GM12878 (cell line): ENCODE results near the gene ENTREP3. TPM values are rescaled to one million over a fixed set of nuclear protein-coding genes. Genes with fewer than 3 reads are reported as not detected.

ENCODE experiments used
- ATAC-seq: fragments of 200-7000 bp; cut with Tn5 transposase; 3 replicates; pipeline ENCODE4 v1.9.1; 2020; ENCODE audit warnings: mild to moderate bottlenecking, moderate library complexity
- BruUV-seq: library from RNA; stranded (reverse); fragments of 400-500 nt; replicated peaks from 2 replicates; lab custom pipeline; 2021; lab: Mats Ljungman, UMichigan
- CTCF ChIA-PET: fragments of 300-600 bp; sonication (Branson Sonifier 250); formaldehyde crosslinking; extraction: SDS; loops from one replicate; lab custom pipeline; 2021; ENCODE audit warnings: inconsistent platforms; lab: Yijun Ruan, JAX
- POLR2A ChIA-PET: fragments of 350-600 bp; formaldehyde crosslinking; extraction: SDS; loops from one replicate; lab custom pipeline; 2021; ENCODE audit warnings: inconsistent platforms; lab: Charles Lee
- RAD21 ChIA-PET: fragments of 300-600 bp; sonication (Branson Sonifier 250); formaldehyde crosslinking; loops from one replicate; lab custom pipeline; 2023; ENCODE audit warnings: antibody characterized with exemption; ENCODE audit not compliant: unreplicated experiment; lab: Charles Lee
- SMC1A ChIA-PET: fragments of 300-600 bp; sonication (Branson Sonifier 250); formaldehyde crosslinking; loops from one replicate; lab custom pipeline; 2023; ENCODE audit not compliant: unreplicated experiment, uncharacterized antibody; lab: Charles Lee
- DNase-seq: peaks from one replicate; pipeline ENCODE4 v3.0.0-alpha.2; 2011; ENCODE audit warnings: low read depth, low spot score
- FAIRE-seq: peaks from 3 replicates; lab custom pipeline; 2011; peaks lifted over from hg19 to GRCh38; lab: Jason Lieb, UNC
- H2AFZ ChIP-seq: 2 replicates; pipeline ENCODE4 v1.6.0; 2011; ENCODE audit warnings: low read depth, low read length, control low read depth; ENCODE audit not compliant: control insufficient read depth
- H3K27ac ChIP-seq: 2 replicates; pipeline ENCODE4 v1.5.1; 2011; ENCODE audit warnings: control low read depth; ENCODE audit not compliant: control insufficient read depth, insufficient read depth
- H3K27me3 ChIP-seq, 2 experiments: replicated peaks in 1 of 2; 2 replicates each; pipeline versions ENCODE4 v1.6.0 to v1.6.1; 2011; ENCODE audit warnings: low read length in 1 of 2; ENCODE audit not compliant: control insufficient read depth in 2 of 2, insufficient read depth in 2 of 2
- H3K36me3 ChIP-seq, 2 experiments: 2 replicates each; pipeline ENCODE4 v1.5.1; 2011; ENCODE audit warnings: low read length in 1 of 2; ENCODE audit not compliant: control insufficient read depth in 2 of 2, insufficient read depth in 2 of 2
- H3K4me1 ChIP-seq: 2 replicates; pipeline ENCODE4 v1.6.1; 2011; ENCODE audit warnings: mild to moderate bottlenecking, low read length, moderate library complexity, mixed read lengths; ENCODE audit not compliant: control insufficient read depth, insufficient read depth
- H3K4me2 ChIP-seq: 2 replicates; pipeline ENCODE4 v1.6.0; 2011; ENCODE audit warnings: control low read depth; ENCODE audit not compliant: control insufficient read depth, insufficient read depth
- H3K4me3 ChIP-seq: fragments of 200-600 bp; sonication (generic); 2 replicates; pipeline ENCODE4 v1.5.1; 2016
- H3K79me2 ChIP-seq: 2 replicates; pipeline ENCODE4 v1.6.0; 2011; ENCODE audit warnings: low read length; ENCODE audit not compliant: control insufficient read depth, insufficient read depth
- H3K9ac ChIP-seq: 2 replicates; pipeline ENCODE4 v1.8.0; 2011; ENCODE audit warnings: low read length, control low read depth, mixed read lengths; ENCODE audit not compliant: control insufficient read depth, insufficient read depth
- H3K9me3 ChIP-seq: replicated peaks from 3 replicates; pipeline ENCODE4 v1.5.1; 2011; ENCODE audit warnings: mild to moderate bottlenecking, low read length; ENCODE audit not compliant: control insufficient read depth, insufficient read depth
- H4K20me1 ChIP-seq: 2 replicates; pipeline ENCODE4 v1.6.0; 2011; ENCODE audit not compliant: control insufficient read depth, insufficient read depth
- ATF7 ChIP-seq: fragments of 450-650 bp; IDR thresholded peaks from 2 replicates; pipeline ENCODE4 v1.6.1; 2016; ENCODE audit warnings: low read depth, mild to moderate bottlenecking
- CHD1 ChIP-seq: IDR thresholded peaks from 2 replicates; pipeline ENCODE4 v1.6.1; 2012; ENCODE audit warnings: low read depth, low read length, improper control_type of control experiment
- CHD2 ChIP-seq: IDR thresholded peaks from 2 replicates; pipeline ENCODE4 v1.6.1; 2011; ENCODE audit warnings: low read depth, low read length, improper control_type of control experiment, borderline replicate concordance
- DPF2 ChIP-seq: fragments of 450-650 bp; IDR thresholded peaks from 2 replicates; pipeline ENCODE4 v1.6.1; 2017; ENCODE audit warnings: mild to moderate bottlenecking
- EP300 ChIP-seq, 2 experiments: fragments of 150-350 bp in 1 of 2; IDR thresholded peaks; 2 replicates each; pipeline ENCODE4 v1.6.1; 2011 to 2012; ENCODE audit warnings: low read depth in 2 of 2, low read length in 2 of 2, borderline replicate concordance in 1 of 2, improper control_type of control experiment in 1 of 2, inconsistent platforms in 1 of 2; ENCODE audit not compliant: control insufficient read depth in 1 of 2
- ETV6 ChIP-seq, 2 experiments: fragments of 450-650 bp in 1 of 2; IDR thresholded peaks in 1 of 2; conservative IDR thresholded peaks in 1 of 2; 2 replicates each; pipeline ENCODE4 v1.6.1; 2014; ENCODE audit warnings: antibody characterized with exemption in 1 of 2, borderline replicate concordance in 1 of 2, low read depth in 1 of 2, mild to moderate bottlenecking in 1 of 2, moderate library complexity in 1 of 2
- FOXM1 ChIP-seq: IDR thresholded peaks from 2 replicates; pipeline ENCODE4 v1.6.1; 2012; ENCODE audit warnings: low read depth, mild to moderate bottlenecking, inconsistent platforms, low read length, moderate library complexity
- MEF2A ChIP-seq: IDR thresholded peaks from 2 replicates; pipeline ENCODE4 v1.6.1; 2011; ENCODE audit warnings: low read depth, mild to moderate bottlenecking, low read length, moderate library complexity; ENCODE audit not compliant: insufficient read depth
- NR2F1 ChIP-seq: fragments of 450-650 bp; conservative IDR thresholded peaks from 2 replicates; pipeline ENCODE4 v1.6.1; 2017; ENCODE audit warnings: mild to moderate bottlenecking
- NRF1 ChIP-seq: conservative IDR thresholded peaks from 2 replicates; pipeline ENCODE4 v1.6.1; 2011; ENCODE audit warnings: mild to moderate bottlenecking, low read depth, low read length, improper control_type of control experiment
- PAX8 ChIP-seq: fragments of 450-650 bp; IDR thresholded peaks from 2 replicates; pipeline ENCODE4 v1.6.1; 2017; ENCODE audit warnings: mild to moderate bottlenecking, moderate library complexity
- POLR2AphosphoS2 ChIP-seq: IDR thresholded peaks from 2 replicates; pipeline ENCODE4 v1.6.1; 2011; ENCODE audit warnings: low read depth, mild to moderate bottlenecking, low read length, improper control_type of control experiment, moderate library complexity
- POU2F2 ChIP-seq: IDR thresholded peaks from 3 replicates; pipeline ENCODE4 v1.6.1; 2011; ENCODE audit warnings: low read depth, mild to moderate bottlenecking, low read length, borderline replicate concordance
- SIN3A ChIP-seq: IDR thresholded peaks from 2 replicates; pipeline ENCODE4 v1.6.1; 2012; ENCODE audit warnings: low read depth, low read length, improper control_type of control experiment
- SP1 ChIP-seq: IDR thresholded peaks from one replicate; pipeline ENCODE4 v1.6.1; 2011; ENCODE audit warnings: low read depth, low read length
- SREBF2 ChIP-seq: IDR thresholded peaks from 2 replicates; pipeline ENCODE4 v1.6.1; 2012; ENCODE audit warnings: mild to moderate bottlenecking, low read length
- SRF ChIP-seq, 2 experiments: IDR thresholded peaks; 2 replicates each; pipeline ENCODE4 v1.6.1; 2011; ENCODE audit warnings: low read depth in 2 of 2, low read length in 2 of 2, mild to moderate bottlenecking in 1 of 2, moderate library complexity in 1 of 2
- TARDBP ChIP-seq: IDR thresholded peaks from 2 replicates; pipeline ENCODE4 v1.6.1; 2016; ENCODE audit warnings: borderline replicate concordance
- YY1 ChIP-seq: IDR thresholded peaks from 2 replicates; pipeline ENCODE4 v1.6.1; 2011; ENCODE audit warnings: low read depth, mild to moderate bottlenecking, low read length
- WGBS: methylation state at CpG from one replicate; pipeline ENCODE4 v1.1.6; 2016; ENCODE audit warnings: low lambda C conversion rate; ENCODE audit not compliant: insufficient replicate concordance, insufficient coverage; ENCODE audit errors: missing lambda C conversion rate; 5-methylcytosine and 5-hydroxymethylcytosine counted together
- in situ Hi-C: fragments of 300-500 bp; cut with MboI; formaldehyde crosslinking; loops from 9 replicates; pipeline ENCODE4 v1.14.3; 2018; ENCODE audit warnings: mixed read lengths
- intact Hi-C: fragments of 100-400 bp; cut with micrococcal nuclease; formaldehyde crosslinking; loops from one replicate; pipeline ENCODE4 v1.14.2; 2022; ENCODE audit not compliant: unreplicated experiment
- polyA plus RNA-seq, 11 experiments: library from polyadenylated mRNA; depleted of rRNA in 4 of 11; unstranded in 6 of 11; stranded (reverse) in 5 of 11; fragments of >200 nt; fragmentation: Nextera tagmentation in 4 of 11; fragmentation: Illumina TruSeq in 1 of 11; extraction: Ambion mirVana in 4 of 11; extraction: Trizol in 1 of 11; gene quantifications; 1 replicate in 1 of 11; 2 replicates in 10 of 11; pipeline versions ENCODE4 v1.2.1 to v1.2.3, GENCODE V29; 2011 to 2016; ENCODE audit warnings: inconsistent platforms in 2 of 11, missing spikeins in 2 of 11, low read depth in 1 of 11
- total RNA-seq, 4 experiments: library from RNA; depleted of rRNA in 3 of 4; stranded (reverse); fragments of >200 nt in 3 of 4; fragmentation: Illumina TruSeq in 1 of 4; extraction: Trizol in 1 of 4; gene quantifications; 2 replicates each; pipeline versions ENCODE4 v1.2.1 to v1.2.3, GENCODE V29; 2013 to 2021

The ENTREP3 gene
- total and polyA plus RNA-seq, 10 of the 15 experiments (the other 5 are each of a cell fraction or from before 2014, with no cell fraction given): 1.7 to 31.8 (median 3.9) TPM

- H3K4me3 ChIP-seq: no peak overlapping the region
- no peaks in the 10 kb centered on the region for H3K27me3 ChIP-seq
- POLR2A ChIA-PET: no interaction called here
- in situ Hi-C loops: no loop called here
- H2AFZ ChIP-seq: no peak overlapping the region
- H3K4me2 ChIP-seq: no peak overlapping the region
- peaks cover 32 to 34% of the 10 kb centered on the region in 2 experiments for H3K36me3 ChIP-seq
- H3K4me1 ChIP-seq: peaks cover under 1% of the 10 kb centered on the region
- BruUV-seq: no TSS peak
- no peak for ATAC-seq
- TF ChIP-seq SP1 (no peak), POU2F2 (no peak), ETV6 (conservative IDR thresholded peaks at IDR 0.05 in 1 of 2, IDR thresholded peaks at IDR 0.05 in 1 of 2; ENCODE audit: borderline replicate concordance in 1 of 2, low read depth in 1 of 2) (no peak), NRF1 (no peak), MEF2A (no peak), EP300 (IDR thresholded peaks at IDR 0.05; ENCODE audit: borderline replicate concordance in 1 of 2, control insufficient read depth in 1 of 2, low read depth in 2 of 2, low read length in 2 of 2) (no peak), TARDBP (no peak), NR2F1 (no peak), SIN3A (no peak), ATF7 (no peak), CHD2 (no peak), SRF (IDR thresholded peaks at IDR 0.05; ENCODE audit: low read depth in 2 of 2, low read length in 2 of 2) (no peak), DPF2 (no peak), POLR2AphosphoS2 (no peak), YY1 (no peak), FOXM1 (no peak), SREBF2 (no peak), CHD1 (no peak), PAX8 (no peak)
- TF ChIP-seq, all 136 proteins: peak for 0
- ChIA-PET CTCF (no interaction called here), RAD21 (no interaction called here), SMC1A (interaction anchor here (1.5 kb wide), 1 partner anchor 54 kb away, joined by 3 read pairs; no protein-coding TSS in a partner anchor)
- H3K27ac ChIP-seq: no peak overlapping the region
- H3K9ac ChIP-seq: no peak overlapping the region
- H3K79me2 ChIP-seq: peaks cover 28% of the 10 kb centered on the region
- no peak for FAIRE-seq
- no peaks in the 10 kb centered on the region for H3K9me3 ChIP-seq
- no peak for DNase-seq
- no peaks in the 10 kb centered on the region for H4K20me1 ChIP-seq
- intact Hi-C loops: no loop called here
- WGBS: 99% methylated on average over 9 of the region's 21 CpGs
Measured at GRCh38 chr1:155268630-155269029, 13.3 kb upstream of the ENTREP3 start.
